Panc1 (cell line): ENCODE data around the gene PKD2. TPM values are rescaled to one million over a fixed set of nuclear protein-coding genes. Genes with fewer than 3 reads are reported as not detected.

Experiments
- ATAC-seq: fragments of 200-7000 bp; cut with Tn5 transposase; 2 replicates; pipeline ENCODE4 v1.9.1; 2020; ENCODE audit warnings: mild to moderate bottlenecking, moderate library complexity
- BruUV-seq: library from RNA; stranded (reverse); fragments of 400-500 nt; replicated peaks from 2 replicates; lab custom pipeline; 2021; lab: Mats Ljungman, UMichigan
- CTCF ChIA-PET: fragments of 300-600 bp; sonication (Branson Sonifier 250); formaldehyde crosslinking; loops from one replicate; lab custom pipeline; 2022; ENCODE audit warnings: antibody characterized with exemption; lab: Charles Lee
- POLR2A ChIA-PET: fragments of 300-600 bp; sonication (Branson Sonifier 250); formaldehyde crosslinking; loops from one replicate; lab custom pipeline; 2022; ENCODE audit warnings: antibody characterized with exemption; lab: Charles Lee
- DNase-seq: peaks from one replicate; pipeline ENCODE4 v3.0.0-alpha.2; 2010; ENCODE audit warnings: low read depth, low spot score
- H3K27ac ChIP-seq: 2 replicates; pipeline ENCODE4 v1.5.1; 2011; ENCODE audit warnings: mild to moderate bottlenecking, low read length, inconsistent platforms
- H3K27me3 ChIP-seq: fragments of 200-500 bp; sonication (Bioruptor generic); 2 replicates; pipeline ENCODE4 v1.6.0; 2014; ENCODE audit warnings: low read length, inconsistent platforms; ENCODE audit not compliant: control insufficient read depth, insufficient read depth
- H3K36me3 ChIP-seq: fragments of 200-500 bp; sonication (Bioruptor generic); 2 replicates; pipeline ENCODE4 v1.5.1; 2014; ENCODE audit warnings: inconsistent platforms, mild to moderate bottlenecking, low read length, moderate library complexity; ENCODE audit not compliant: control insufficient read depth, insufficient read depth
- H3K4me1 ChIP-seq: 2 replicates; pipeline ENCODE4 v1.5.1; 2011; ENCODE audit warnings: inconsistent platforms, mild to moderate bottlenecking, low read length, moderate library complexity; ENCODE audit not compliant: control insufficient read depth, insufficient read depth
- H3K4me3 ChIP-seq, 2 experiments: 2 replicates each; pipeline ENCODE4 v1.5.1; 2011 to 2012; ENCODE audit warnings: low read depth in 2 of 2, low read length in 2 of 2, mild to moderate bottlenecking in 2 of 2, inconsistent platforms in 1 of 2, moderate library complexity in 1 of 2
- H3K9me3 ChIP-seq: fragments of 200-500 bp; sonication (Bioruptor generic); 2 replicates; pipeline ENCODE4 v1.5.1; 2014; ENCODE audit warnings: low read depth, mild to moderate bottlenecking, inconsistent platforms, low read length, moderate library complexity; ENCODE audit not compliant: control insufficient read depth, insufficient read depth
- POLR2AphosphoS5 ChIP-seq: IDR thresholded peaks from 2 replicates; pipeline ENCODE4 v1.6.1; 2012; ENCODE audit warnings: mild to moderate bottlenecking, low read depth, low read length, moderate library complexity
- REST ChIP-seq, 2 experiments: IDR thresholded peaks; 2 replicates each; pipeline ENCODE4 v1.6.1; 2011 to 2012; ENCODE audit warnings: low read depth in 2 of 2, control low read depth in 1 of 2, low read length in 1 of 2, mild to moderate bottlenecking in 1 of 2, moderate library complexity in 1 of 2; ENCODE audit not compliant: insufficient read depth in 1 of 2
- SIN3A ChIP-seq: IDR thresholded peaks from 2 replicates; pipeline ENCODE4 v1.6.1; 2012; ENCODE audit warnings: low read depth, mild to moderate bottlenecking, low read length, moderate library complexity, borderline replicate concordance; ENCODE audit not compliant: insufficient read depth
- TCF7L2 ChIP-seq: IDR thresholded peaks from 2 replicates; pipeline ENCODE4 v1.6.1; 2011; ENCODE audit warnings: mild to moderate bottlenecking, low read depth, low read length, inconsistent platforms
- in situ Hi-C: cut with HindIII; loops from 2 replicates; pipeline ENCODE4 v1.10.0; 2016; ENCODE audit warnings: low sequenced_read_pairs, low pct_unique_long_range_greater_than_20kb
- intact Hi-C: fragments of 100-400 bp; cut with micrococcal nuclease; formaldehyde crosslinking; loops from one replicate; pipeline ENCODE4 v1.10.0; 2022; ENCODE audit not compliant: unreplicated experiment
- total RNA-seq: library from RNA; stranded (reverse); gene quantifications from one replicate; pipeline ENCODE4 v1.2.1, GENCODE V29; 2021; ENCODE audit not compliant: unreplicated experiment
- TF ChIP-seq, protein P1 (sequence below): fragments of 450-650 bp; IDR thresholded peaks from 2 replicates; pipeline ENCODE4 v1.5.1; 2017; ENCODE audit warnings: mild to moderate bottlenecking

The PKD2 gene
- total RNA-seq, 1 experiment from 2014 or later: 21.7 TPM

- ChIA-PET CTCF (interaction anchor here (0.6 kb wide), 1 partner anchor 120 kb away, joined by 4 read pairs; no protein-coding TSS in a partner anchor), POLR2A (no interaction called here)
- H3K4me1 ChIP-seq: no peaks in the 10 kb centered on the region; the same call in 1 of the 2 replicates
- no peak overlapping the region for H3K4me3 ChIP-seq
- TF ChIP-seq SIN3A (no peak), TCF7L2 (no peak), POLR2AphosphoS5 (no peak), REST (IDR thresholded peaks at IDR 0.05; ENCODE audit: insufficient read depth in 1 of 2, low read depth in 2 of 2, low read length in 1 of 2) (no peak)
- TF ChIP-seq, protein P1, sequence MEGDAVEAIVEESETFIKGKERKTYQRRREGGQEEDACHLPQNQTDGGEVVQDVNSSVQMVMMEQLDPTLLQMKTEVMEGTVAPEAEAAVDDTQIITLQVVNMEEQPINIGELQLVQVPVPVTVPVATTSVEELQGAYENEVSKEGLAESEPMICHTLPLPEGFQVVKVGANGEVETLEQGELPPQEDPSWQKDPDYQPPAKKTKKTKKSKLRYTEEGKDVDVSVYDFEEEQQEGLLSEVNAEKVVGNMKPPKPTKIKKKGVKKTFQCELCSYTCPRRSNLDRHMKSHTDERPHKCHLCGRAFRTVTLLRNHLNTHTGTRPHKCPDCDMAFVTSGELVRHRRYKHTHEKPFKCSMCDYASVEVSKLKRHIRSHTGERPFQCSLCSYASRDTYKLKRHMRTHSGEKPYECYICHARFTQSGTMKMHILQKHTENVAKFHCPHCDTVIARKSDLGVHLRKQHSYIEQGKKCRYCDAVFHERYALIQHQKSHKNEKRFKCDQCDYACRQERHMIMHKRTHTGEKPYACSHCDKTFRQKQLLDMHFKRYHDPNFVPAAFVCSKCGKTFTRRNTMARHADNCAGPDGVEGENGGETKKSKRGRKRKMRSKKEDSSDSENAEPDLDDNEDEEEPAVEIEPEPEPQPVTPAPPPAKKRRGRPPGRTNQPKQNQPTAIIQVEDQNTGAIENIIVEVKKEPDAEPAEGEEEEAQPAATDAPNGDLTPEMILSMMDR: no peak
- H3K27ac ChIP-seq: no peak overlapping the region
- intact Hi-C loops (loop anchor here (10.0 kb wide), 1 partner anchor 300 kb away; no protein-coding TSS in a partner anchor), in situ Hi-C loops (no loop called here)
- ATAC-seq: no peak
- H3K9me3 ChIP-seq: no peaks in the 10 kb centered on the region
- no peaks in the 10 kb centered on the region for H3K36me3 ChIP-seq
- BruUV-seq: no TSS peak
- peaks cover 6% of the 10 kb centered on the region; the same call in 1 of the 2 replicates for H3K27me3 ChIP-seq
- no peak for DNase-seq
Observed at GRCh38 chr4:87974856-87975462, 32.5 kb upstream of the PKD2 start.

- no TSS peak for BruUV-seq
- Histone ChIP-seq H3K27me3 (peaks cover 6% of the 10 kb centered on the region; the same call in 1 of the 2 replicates), H3K9me3 (no peaks in the 10 kb centered on the region), H3K27ac (no peak within 1 kb of the TSS), H3K4me3 (no peak within 1 kb of the TSS), H3K36me3 (no peaks in the 10 kb centered on the region), H3K4me1 (no peaks in the 10 kb centered on the region; the same call in 1 of the 2 replicates)
- in situ Hi-C loops: no loop called here
- POLR2A ChIA-PET: no interaction called here
- intact Hi-C loops: loop anchor here (10.0 kb wide), 1 partner anchor 301 kb away; no protein-coding TSS in a partner anchor
- TF ChIP-seq TCF7L2: no peak
- peak; percentile 63; the same call in 1 of the 2 replicates for ATAC-seq
- CTCF ChIA-PET: interaction anchor here (0.6 kb wide), 1 partner anchor 120 kb away, joined by 4 read pairs; no protein-coding TSS in a partner anchor
- DNase-seq: no peak
Observed at GRCh38 chr4:87975466-87975865, 32.0 kb upstream of the PKD2 start, which contains the start of gene SPP1. TSS of gene SPP1 (plus strand) at chr4:87975714. CDS start at chr4:87976896, 1,182 bp downstream.
